ENCODE data around the gene OSBP. TPM values are rescaled to one million over a fixed set of nuclear protein-coding genes. Genes with fewer than 3 reads are reported as not detected.

The OSBP gene
- polyA plus RNA-seq, 2 of the 4 experiments (the other 2 are of a cell fraction): 25.9 to 31.7 TPM

- ChIA-PET CTCF (interaction anchor here (0.6 to 1.6 kb wide), 2 partner anchors 35 to 46 kb away, joined by 3 read pairs; no protein-coding TSS in a partner anchor), POLR2A (no interaction called here)
- Histone ChIP-seq H3K9me3 (no peaks in the 10 kb centered on the region), H3K4me3 (no peak overlapping the region), H3K4me1 (peaks cover 7% of the 10 kb centered on the region; the same call in 2 of the 3 replicates), H3K27ac (peak overlapping the region in 1 of 2 experiments; percentile 31; a peak in 1 of 6 replicates), H3K4me2 (no peak overlapping the region)
- WGBS (ENCODE audit: missing lambda C conversion rate): 80% methylated on average over 5 of the region's 5 CpGs
- ATAC-seq (no peak), FAIRE-seq (no peak), DNase-seq (ENCODE audit: low read depth in 1 of 2, low spot score in 1 of 2) (no peak)
- TF ChIP-seq ZFP36 (IDR thresholded peaks at IDR 0.05; ENCODE audit: borderline replicate concordance, partially characterized antibody) (no peak), EHMT2 (IDR thresholded peaks at IDR 0.05; ENCODE audit: low read depth) (no peak), MAFK (IDR thresholded peaks at IDR 0.05; ENCODE audit: partially characterized antibody) (peak; percentile 94), NFE2L2 (conservative IDR thresholded peaks at IDR 0.05; ENCODE audit: low read length) (peak; percentile 92), KDM1A (IDR thresholded peaks at IDR 0.05; ENCODE audit: low read depth) (no peak), BHLHE40 (IDR thresholded peaks at IDR 0.05; ENCODE audit: low read depth, low read length) (no peak), HDAC2 (IDR thresholded peaks at IDR 0.05) (no peak), HEYL (CRISPR knock-in tag; IDR thresholded peaks at IDR 0.05) (no peak), RNF2 (IDR thresholded peaks at IDR 0.05; ENCODE audit: borderline replicate concordance, low read depth) (no peak)
Measured at GRCh38 chr11:59572091-59572490, 43.5 kb downstream of the OSBP start.

DNA sequence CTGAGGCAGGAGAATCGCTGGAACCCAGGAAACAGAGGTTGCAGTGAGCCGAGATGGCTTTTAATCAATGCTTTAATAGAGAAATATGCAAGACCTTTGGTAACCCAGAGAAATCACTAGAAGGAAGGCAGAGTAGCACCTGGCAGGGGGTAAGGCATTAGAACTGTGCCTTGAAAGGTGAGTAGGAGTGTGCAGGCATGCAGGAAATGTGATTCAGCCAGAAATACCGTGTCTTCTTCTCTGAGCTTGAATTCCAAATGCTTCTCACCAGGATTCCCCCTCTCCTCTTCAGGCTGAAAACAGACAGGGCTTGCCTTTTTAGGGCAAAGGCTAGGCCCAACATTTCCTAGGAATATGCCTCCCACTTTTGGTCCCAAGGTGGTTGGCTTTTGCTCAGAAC, 53.3 kb downstream of the OSBP start:
- POLR2A ChIA-PET: interaction anchor here (1.3 kb wide), 1 partner anchor 107 kb away, joined by 3 read pairs; the partner anchor contains the start of gene PATL1
- no peak for FAIRE-seq

More for the DNA sequence above, 53.3 kb downstream of the OSBP start:
- Histone ChIP-seq H3K4me3 (no peak overlapping the region), H3K9me3 (no peaks in the 10 kb centered on the region), H3K4me2 (no peak overlapping the region), H3K4me1 (0 out of 3 replicates have a peak, but pooled peaks cover 9% of the 10 kb centered on the region), H3K27ac (no peak overlapping the region; a peak in 1 of 6 replicates)
- CTCF ChIA-PET: interaction anchor here (0.6 to 4.0 kb wide), 6 partner anchors 11 to 816 kb away, joined by 3 to 22 read pairs (median 4); no protein-coding TSS in a partner anchor
- DNase-seq (ENCODE audit: low read depth in 1 of 2, low spot score in 1 of 2) (no peak), ATAC-seq (no peak)
- TF ChIP-seq POLR2A (IDR thresholded peaks at IDR 0.05; ENCODE audit: low read length) (no peak), CHD4 (IDR thresholded peaks at IDR 0.05; ENCODE audit: borderline replicate concordance) (no peak), CBX2 (IDR thresholded peaks at IDR 0.05; ENCODE audit: borderline replicate concordance, low read depth) (no peak), CBX8 (IDR thresholded peaks at IDR 0.05) (no peak), FOXS1 (CRISPR knock-in tag; IDR thresholded peaks at IDR 0.05) (no peak), TFCP2L1 (CRISPR knock-in tag; IDR thresholded peaks at IDR 0.05) (no peak), POLR2AphosphoS2 (conservative IDR thresholded peaks at IDR 0.05; ENCODE audit: low read length) (no peak), HOXB5 (CRISPR knock-in tag; IDR thresholded peaks at IDR 0.05) (no peak), MAFK (IDR thresholded peaks at IDR 0.05; ENCODE audit: partially characterized antibody) (no peak), RFX5 (IDR thresholded peaks at IDR 0.05) (no peak), JUN (IDR thresholded peaks at IDR 0.05) (no peak), PHF8 (IDR thresholded peaks at IDR 0.05; ENCODE audit: borderline replicate concordance, low read depth) (no peak), CEBPB (IDR thresholded peaks at IDR 0.05) (no peak), BCL3 (IDR thresholded peaks at IDR 0.05) (no peak)
- TF ChIP-seq, protein P1, sequence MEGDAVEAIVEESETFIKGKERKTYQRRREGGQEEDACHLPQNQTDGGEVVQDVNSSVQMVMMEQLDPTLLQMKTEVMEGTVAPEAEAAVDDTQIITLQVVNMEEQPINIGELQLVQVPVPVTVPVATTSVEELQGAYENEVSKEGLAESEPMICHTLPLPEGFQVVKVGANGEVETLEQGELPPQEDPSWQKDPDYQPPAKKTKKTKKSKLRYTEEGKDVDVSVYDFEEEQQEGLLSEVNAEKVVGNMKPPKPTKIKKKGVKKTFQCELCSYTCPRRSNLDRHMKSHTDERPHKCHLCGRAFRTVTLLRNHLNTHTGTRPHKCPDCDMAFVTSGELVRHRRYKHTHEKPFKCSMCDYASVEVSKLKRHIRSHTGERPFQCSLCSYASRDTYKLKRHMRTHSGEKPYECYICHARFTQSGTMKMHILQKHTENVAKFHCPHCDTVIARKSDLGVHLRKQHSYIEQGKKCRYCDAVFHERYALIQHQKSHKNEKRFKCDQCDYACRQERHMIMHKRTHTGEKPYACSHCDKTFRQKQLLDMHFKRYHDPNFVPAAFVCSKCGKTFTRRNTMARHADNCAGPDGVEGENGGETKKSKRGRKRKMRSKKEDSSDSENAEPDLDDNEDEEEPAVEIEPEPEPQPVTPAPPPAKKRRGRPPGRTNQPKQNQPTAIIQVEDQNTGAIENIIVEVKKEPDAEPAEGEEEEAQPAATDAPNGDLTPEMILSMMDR (IDR thresholded peaks at IDR 0.05): no peak
- TF ChIP-seq, protein P2, sequence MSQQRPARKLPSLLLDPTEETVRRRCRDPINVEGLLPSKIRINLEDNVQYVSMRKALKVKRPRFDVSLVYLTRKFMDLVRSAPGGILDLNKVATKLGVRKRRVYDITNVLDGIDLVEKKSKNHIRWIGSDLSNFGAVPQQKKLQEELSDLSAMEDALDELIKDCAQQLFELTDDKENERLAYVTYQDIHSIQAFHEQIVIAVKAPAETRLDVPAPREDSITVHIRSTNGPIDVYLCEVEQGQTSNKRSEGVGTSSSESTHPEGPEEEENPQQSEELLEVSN (IDR thresholded peaks at IDR 0.05; ENCODE audit: borderline replicate concordance, low read depth): no peak
- TF ChIP-seq, protein P3, sequence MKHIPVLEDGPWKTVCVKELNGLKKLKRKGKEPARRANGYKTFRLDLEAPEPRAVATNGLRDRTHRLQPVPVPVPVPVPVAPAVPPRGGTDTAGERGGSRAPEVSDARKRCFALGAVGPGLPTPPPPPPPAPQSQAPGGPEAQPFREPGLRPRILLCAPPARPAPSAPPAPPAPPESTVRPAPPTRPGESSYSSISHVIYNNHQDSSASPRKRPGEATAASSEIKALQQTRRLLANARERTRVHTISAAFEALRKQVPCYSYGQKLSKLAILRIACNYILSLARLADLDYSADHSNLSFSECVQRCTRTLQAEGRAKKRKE (CRISPR knock-in tag; IDR thresholded peaks at IDR 0.05; ENCODE audit: low read depth): no peak
- whole genome bisulfite sequencing (ENCODE audit: missing lambda C conversion rate): 82% methylated on average over 3 of the region's 3 CpGs
